NCI-H446 (cell line): ENCODE data around the gene DAB1.

Experiments
- DNase-seq, 2 experiments: peaks; one replicate each; lab custom pipeline; 2025; lab: John Stamatoyannopoulos, UW

Gene DAB1

GRCh38 chr1:57020216-57020615, 403.6 kb downstream of the DAB1 start:
- DNase-seq: no peak

DNA sequence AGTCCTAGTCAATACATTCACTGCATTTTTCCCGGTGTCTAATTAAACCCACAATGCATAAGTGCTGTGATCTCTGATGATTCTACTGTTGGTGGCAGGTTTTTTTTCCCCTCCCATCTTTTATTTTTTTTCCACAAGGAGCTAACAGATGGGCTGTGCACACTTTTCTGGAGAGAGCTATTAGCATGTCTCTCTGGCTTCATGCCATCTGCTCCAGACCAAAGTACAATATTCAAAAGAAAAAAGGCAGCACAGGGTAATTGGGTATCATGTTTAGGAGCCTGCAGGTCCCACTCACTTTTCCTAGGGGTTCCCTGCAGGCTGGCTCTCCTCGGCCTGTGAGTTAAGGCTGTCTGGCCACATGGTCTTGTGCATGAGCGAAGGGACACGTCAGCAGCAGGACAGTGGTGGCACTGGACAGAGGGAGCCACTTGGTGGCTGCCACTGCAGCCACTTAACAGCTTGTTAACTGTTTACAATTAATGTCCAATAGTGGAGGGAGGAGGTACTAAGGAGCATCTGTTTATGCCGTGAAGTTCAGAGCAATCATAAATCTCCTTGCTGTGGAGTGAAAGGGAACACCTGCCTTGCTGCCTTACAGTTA, 404.5 kb downstream of the DAB1 start:
- peak; percentile 39 to 71 for DNase-seq

GRCh38 chr1:57018119-57018518, 405.7 kb downstream of the DAB1 start:
- no peak for DNase-seq

DNA sequence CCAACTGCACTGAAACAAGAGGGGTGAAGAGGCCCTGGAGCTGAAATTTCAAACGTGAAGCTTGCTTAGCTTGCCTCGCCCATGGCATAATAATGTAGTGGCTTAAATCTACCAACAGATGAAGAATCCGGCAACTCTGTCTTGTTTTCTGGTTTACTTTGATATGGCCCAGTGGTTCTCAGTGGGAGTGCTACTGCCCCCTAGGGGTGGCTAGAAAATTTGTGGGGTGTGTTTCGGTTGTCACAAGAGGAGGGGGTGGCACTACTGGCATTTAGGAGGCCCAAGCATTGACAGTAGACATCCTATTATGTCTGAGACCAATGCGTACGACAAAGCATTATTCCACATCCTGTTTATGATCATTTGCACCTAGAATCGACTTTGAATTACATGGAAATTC, 406.1 kb downstream of the DAB1 start:
- no peak for DNase-seq

DNA sequence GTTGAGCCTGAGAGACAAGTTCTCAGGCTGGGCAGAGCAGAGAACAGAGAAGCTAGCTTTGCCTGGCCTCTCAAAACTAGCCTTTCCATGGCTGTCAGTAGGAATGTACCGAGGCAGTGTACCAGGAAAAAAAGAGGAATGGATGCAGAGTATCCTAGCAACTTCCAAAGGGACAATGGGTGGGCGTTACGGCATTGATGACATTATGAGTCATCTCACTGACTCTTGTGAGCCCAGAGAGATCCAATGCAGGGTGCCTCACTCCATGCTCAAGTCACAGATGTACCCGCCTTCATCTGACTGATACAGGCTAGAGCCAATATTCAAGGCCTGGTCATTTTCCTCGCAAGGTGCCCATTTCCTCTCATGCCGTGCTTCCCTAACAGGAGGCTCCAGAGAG, 406.7 kb downstream of the DAB1 start:
- no peak for DNase-seq

DNA sequence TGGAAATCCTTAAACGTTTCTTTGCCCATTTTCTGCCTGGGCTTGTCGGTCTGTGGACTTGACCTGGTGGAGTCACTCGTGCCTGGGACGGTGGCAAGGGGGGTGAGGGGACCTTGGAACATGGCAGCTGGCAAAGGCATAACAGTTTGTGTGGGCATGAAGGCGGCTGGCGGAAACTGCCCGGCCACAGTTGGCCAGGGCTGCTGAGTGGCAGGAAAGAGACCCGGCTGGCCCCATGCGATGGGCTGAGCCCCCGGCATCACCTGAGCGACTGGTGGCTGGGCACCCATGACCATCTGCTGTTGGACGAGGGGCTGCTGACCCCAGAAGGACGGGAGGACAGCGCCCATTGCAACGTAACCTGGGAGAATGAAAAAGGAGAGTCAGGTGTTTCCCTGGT, 408.8 kb downstream of the DAB1 start:
- no peak for DNase-seq

GRCh38 chr1:57013522-57013921, 410.3 kb downstream of the DAB1 start:
- DNase-seq: no peak

GRCh38 chr1:57012315-57012714, 411.5 kb downstream of the DAB1 start:
- DNase-seq: no peak

- no peak for DNase-seq
These were observed 413.3 kb downstream of the DAB1 start for GRCh38 chr1:57010511-57010910.

- DNase-seq: no peak
These were observed 415.9 kb downstream of the DAB1 start for GRCh38 chr1:57007948-57008347.

GRCh38 chr1:57007472-57007871, 416.4 kb downstream of the DAB1 start:
- DNase-seq: no peak

DNA sequence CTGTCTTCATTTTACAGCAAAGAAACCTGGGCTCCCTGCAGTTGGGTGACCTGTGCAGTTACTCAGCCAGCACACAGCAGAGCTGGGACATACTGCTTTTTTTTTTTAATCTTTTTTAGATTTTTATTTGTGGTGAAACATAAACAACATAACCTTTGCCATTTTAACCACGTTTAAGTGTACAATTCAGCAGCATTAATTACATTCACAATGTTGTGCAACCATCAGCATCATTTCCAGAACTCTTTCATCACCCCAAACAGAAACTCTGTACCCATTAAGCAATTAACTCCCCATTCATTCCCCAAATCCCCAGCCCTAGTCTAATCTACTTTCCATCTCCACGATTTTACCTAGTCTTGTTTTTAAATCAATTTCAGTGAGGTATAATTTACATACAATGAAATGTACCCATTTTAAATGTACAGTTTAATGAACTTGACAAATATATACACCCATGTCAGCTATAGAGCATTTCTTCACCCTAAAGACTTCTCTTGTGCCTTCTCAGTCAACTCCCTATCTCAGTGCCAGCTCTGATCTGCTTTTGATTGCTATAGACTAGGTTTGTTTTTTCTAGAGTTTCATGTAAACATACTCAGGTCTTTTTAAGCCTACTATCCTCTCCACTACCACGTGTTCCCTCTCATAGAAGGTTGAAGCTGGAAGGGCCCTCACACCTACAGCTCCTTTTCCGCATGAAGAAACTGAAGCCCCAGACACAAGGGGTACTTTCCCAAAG, 420.3 kb downstream of the DAB1 start:
- no peak for DNase-seq

DNA sequence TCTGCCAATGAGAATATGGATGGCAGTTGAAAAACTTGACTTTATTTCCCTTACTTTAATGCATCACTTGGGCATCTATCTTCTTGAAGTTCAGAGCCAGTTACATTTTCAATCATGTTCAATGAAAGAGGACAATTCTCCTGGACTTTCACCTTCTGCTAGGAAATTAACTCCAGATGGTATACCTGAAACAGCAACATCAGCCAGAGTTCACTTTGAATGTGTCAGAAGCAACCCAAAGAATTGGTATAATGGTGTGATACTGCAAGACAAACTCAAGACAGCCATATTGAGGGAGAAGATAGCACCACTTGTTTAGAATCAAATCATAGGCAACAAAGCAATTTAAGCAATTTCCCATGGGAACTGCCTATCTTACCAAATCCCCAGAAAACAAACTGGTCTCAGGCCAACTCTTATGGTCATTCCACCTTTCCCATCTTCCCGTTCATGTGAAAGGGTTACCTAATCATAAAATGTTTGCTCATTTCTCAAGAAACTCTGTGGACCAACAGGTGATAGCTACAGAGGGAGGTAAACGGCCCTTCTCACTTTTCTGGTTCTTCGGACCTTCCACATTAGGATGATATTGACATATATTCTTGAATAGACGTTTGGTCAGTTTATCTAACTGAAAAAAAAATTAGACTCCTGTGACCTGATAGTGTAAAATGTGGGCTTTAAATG, 428.3 kb downstream of the DAB1 start:
- no peak for DNase-seq

- DNase-seq: no peak
These were observed 430.4 kb downstream of the DAB1 start for GRCh38 chr1:56993475-56993874.

GRCh38 chr1:56992318-56993125, 431.3 kb downstream of the DAB1 start:
- DNase-seq: no peak

DNA sequence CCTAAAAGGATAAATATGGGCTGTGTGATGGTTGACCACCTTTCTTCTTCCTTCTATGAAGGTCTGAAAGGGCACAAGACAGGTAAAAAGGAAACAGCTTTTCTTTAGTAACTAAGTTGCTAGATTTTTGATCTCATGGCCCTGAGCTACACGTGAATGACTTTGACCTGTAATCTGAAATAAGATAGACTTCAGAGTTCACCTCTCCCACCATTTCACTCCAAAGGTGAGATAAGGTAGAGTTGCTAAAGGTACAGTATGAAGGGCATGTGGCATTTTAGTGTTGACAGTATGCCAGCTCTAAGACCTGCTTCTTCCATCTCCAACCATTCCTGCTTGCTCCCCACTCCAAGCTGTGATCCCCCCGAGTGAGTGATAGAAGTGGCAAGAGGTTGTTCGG, 432.3 kb downstream of the DAB1 start:
- no peak for DNase-seq

DNA sequence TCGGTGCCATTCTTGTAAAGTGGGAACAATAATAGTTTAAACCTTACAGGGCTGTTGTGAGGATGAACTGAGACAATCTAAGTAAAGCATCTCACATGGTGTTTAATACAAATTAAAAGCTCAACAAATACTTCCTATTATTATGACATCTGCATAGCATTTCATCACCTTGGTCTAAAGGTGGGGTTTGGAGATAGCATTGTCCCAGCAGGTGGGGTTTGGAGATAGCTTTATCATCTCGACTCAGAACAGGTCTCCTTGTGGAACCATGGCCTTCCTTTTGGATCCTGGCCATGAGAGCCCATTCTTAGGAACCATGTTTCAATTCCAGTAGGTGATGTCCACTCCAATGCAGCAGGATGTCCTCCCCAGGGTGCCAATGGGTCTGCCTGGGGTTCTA, 437.5 kb downstream of the DAB1 start:
- DNase-seq: no peak

DNA sequence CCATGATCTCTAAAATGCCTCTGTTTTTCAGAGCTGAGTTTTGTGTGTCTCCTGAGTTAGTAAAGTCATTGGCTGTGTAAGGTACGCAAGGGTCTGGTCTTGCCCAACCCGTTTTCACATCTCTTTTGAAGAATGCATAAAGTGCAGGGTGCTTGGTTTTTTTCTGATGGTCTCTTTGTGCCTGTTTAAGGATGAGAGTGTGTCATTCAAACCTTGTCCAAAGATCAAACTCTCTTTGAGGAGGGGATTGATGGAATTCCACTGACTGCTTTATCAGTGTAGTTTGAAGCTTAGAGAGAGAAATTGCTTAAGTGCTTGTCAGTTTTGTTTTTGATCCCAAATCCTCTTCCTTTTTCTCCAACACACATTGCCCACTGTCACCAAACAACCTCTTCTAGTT, 438.0 kb downstream of the DAB1 start:
- no peak for DNase-seq

DNA sequence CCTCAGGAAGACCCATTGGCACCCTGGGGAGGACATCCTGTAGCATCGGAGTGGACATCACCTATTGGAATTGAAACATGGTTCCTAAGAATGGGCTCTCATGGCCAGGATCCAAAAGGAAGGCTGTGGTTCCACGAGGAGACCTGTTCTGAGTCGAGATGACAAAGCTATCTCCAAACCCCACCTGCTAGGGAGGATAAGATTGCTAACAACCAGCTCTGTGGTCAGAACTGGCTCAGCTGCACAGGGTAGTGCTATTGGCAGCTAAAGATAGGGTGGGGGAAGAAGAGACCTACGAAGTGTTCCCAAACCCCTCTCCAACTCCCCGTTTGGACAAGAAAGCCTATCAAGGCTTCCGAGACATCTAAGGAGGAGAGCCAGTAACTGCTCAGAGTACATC, 440.4 kb downstream of the DAB1 start:
- DNase-seq: no peak

- no peak for DNase-seq
These were observed 443.7 kb downstream of the DAB1 start for GRCh38 chr1:56979986-56980755.

GRCh38 chr1:56978819-56979218, 445.0 kb downstream of the DAB1 start:
- no peak for DNase-seq

- DNase-seq: no peak
These were observed 445.9 kb downstream of the DAB1 start for GRCh38 chr1:56977910-56978309.
